Kidney (tissue), 14 donors: ENCODE results near the gene KCNT1. TPM values are rescaled to one million over a fixed set of nuclear protein-coding genes. Genes with fewer than 3 reads are reported as not detected.

ENCODE experiments used
- DNase-seq, 5 donors: peaks; one replicate each; pipeline ENCODE4 v3.0.0-alpha.2; 2013 to 2020
- FAIRE-seq: peaks from 2 replicates; lab custom pipeline; 2012; peaks lifted over from hg19 to GRCh38; lab: Jason Lieb, UNC
- H3K27ac ChIP-seq, 2 donors: one replicate each; pipeline ENCODE4 v1.7.0; 2013; ENCODE audit warnings: low read depth in 2 of 2, low read length in 2 of 2, inconsistent platforms in 1 of 2
- H3K27me3 ChIP-seq: one replicate; pipeline ENCODE4 v1.7.1; 2013; ENCODE audit warnings: low read length, inconsistent platforms; ENCODE audit not compliant: control insufficient read depth, insufficient read depth
- H3K36me3 ChIP-seq, 3 donors: one replicate each; pipeline versions ENCODE4 v1.7.0 to v1.7.1; 2013; ENCODE audit warnings: low read length in 3 of 3, control low read depth in 1 of 3, inconsistent platforms in 1 of 3; ENCODE audit not compliant: insufficient read depth in 3 of 3, control insufficient read depth in 2 of 3
- H3K4me1 ChIP-seq, 3 donors: one replicate each; pipeline versions ENCODE4 v1.7.0 to v1.7.1; 2013; ENCODE audit warnings: low read length in 3 of 3, inconsistent platforms in 1 of 3, low read depth in 1 of 3; ENCODE audit not compliant: control insufficient read depth in 2 of 3, insufficient read depth in 2 of 3
- H3K4me3 ChIP-seq, 3 donors: one replicate each; pipeline versions ENCODE4 v1.7.0 to v1.8.1; 2013; ENCODE audit warnings: low read length in 3 of 3, control low read depth in 1 of 3, inconsistent platforms in 1 of 3
- H3K9ac ChIP-seq, 3 donors: one replicate each; pipeline versions ENCODE4 v1.7.0 to v1.7.1; 2013; ENCODE audit warnings: low read length in 3 of 3, control low read depth in 1 of 3, inconsistent platforms in 1 of 3
- H3K9me3 ChIP-seq, 3 donors: one replicate each; pipeline versions ENCODE4 v1.7.0 to v1.7.1; 2013; ENCODE audit warnings: low read length in 3 of 3, control low read depth in 1 of 3, inconsistent platforms in 1 of 3; ENCODE audit not compliant: control insufficient read depth in 2 of 3, insufficient read depth in 1 of 3
- intact Hi-C: fragments of 100-400 bp; cut with DNase I; formaldehyde crosslinking; loops from one replicate; pipeline ENCODE4 v1.11.1; 2022
- polyA plus RNA-seq: library from polyadenylated mRNA; stranded (reverse); fragments of 350-450 nt; fragmentation: Illumina TruSeq; extraction: RNeasy Lipid Tissue Mini Kit (QIAGEN cat#74804); gene quantifications from one replicate; pipeline ENCODE4 v1.2.3, GENCODE V29; 2014; ENCODE audit warnings: low read depth, low replicate concordance; ENCODE audit not compliant: insufficient read depth
- total RNA-seq: library from RNA; stranded (reverse); fragmentation: NEBNext Ultra II Directional; extraction: Animal tissue kit (Norgen Biotek cat#: 25700); gene quantifications from one replicate; pipeline ENCODE4 v1.2.1, GENCODE V29; 2021
- TF ChIP-seq, protein P1 (sequence below): IDR thresholded peaks from 3 replicates; pipeline ENCODE4 v1.5.1; 2012; ENCODE audit warnings: mild to moderate bottlenecking, moderate library complexity, borderline replicate concordance; ENCODE audit not compliant: insufficient read depth; ENCODE audit errors: extremely low read depth
- donor health status: control.
- donor health status: control.
- donor health status: control.
- donor health status: control.
- donor health status: control.
- donor health status: DM: yes; HTN: yes; CAD: no.
- donor health status: Normal renal cell carcinoma (clear cell type).

Gene KCNT1
- total and polyA plus RNA-seq, 2 donors from 2014 or later = 0.15 TPM; not detected in 1

- no peaks in the 10 kb centered on the region for H3K36me3 ChIP-seq
- intact Hi-C loops = no loop called here
- H3K4me1 ChIP-seq = no peaks in the 10 kb centered on the region
- DNase-seq (peak in 2 of 5 donors; percentile 38 to 53), FAIRE-seq (no peak)
- TF ChIP-seq, protein P1, sequence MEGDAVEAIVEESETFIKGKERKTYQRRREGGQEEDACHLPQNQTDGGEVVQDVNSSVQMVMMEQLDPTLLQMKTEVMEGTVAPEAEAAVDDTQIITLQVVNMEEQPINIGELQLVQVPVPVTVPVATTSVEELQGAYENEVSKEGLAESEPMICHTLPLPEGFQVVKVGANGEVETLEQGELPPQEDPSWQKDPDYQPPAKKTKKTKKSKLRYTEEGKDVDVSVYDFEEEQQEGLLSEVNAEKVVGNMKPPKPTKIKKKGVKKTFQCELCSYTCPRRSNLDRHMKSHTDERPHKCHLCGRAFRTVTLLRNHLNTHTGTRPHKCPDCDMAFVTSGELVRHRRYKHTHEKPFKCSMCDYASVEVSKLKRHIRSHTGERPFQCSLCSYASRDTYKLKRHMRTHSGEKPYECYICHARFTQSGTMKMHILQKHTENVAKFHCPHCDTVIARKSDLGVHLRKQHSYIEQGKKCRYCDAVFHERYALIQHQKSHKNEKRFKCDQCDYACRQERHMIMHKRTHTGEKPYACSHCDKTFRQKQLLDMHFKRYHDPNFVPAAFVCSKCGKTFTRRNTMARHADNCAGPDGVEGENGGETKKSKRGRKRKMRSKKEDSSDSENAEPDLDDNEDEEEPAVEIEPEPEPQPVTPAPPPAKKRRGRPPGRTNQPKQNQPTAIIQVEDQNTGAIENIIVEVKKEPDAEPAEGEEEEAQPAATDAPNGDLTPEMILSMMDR = no peak
- H3K9me3 ChIP-seq = no peaks in the 10 kb centered on the region
- H3K4me3 ChIP-seq = no peak within 1 kb of the TSS
- no peaks in the 10 kb centered on the region for H3K27me3 ChIP-seq
- no peak within 1 kb of the TSS for H3K27ac ChIP-seq
- no peak within 1 kb of the TSS for H3K9ac ChIP-seq
Observed at GRCh38 chr9:135662758-135663450, 39.1 kb upstream of the KCNT1 start, which contains the start of gene LCN9. Gene LCN9 (plus strand): TSS chr9:135663309. CDS start chr9:135663322, 13 bp downstream.

- FAIRE-seq (no peak), DNase-seq (peak in 1 of 5 donors; percentile 45)
- intact Hi-C loops = no loop called here
- Histone ChIP-seq H3K9ac (no peak overlapping the region), H3K36me3 (no peaks in the 10 kb centered on the region), H3K4me3 (no peak overlapping the region), H3K4me1 (no peaks in the 10 kb centered on the region), H3K9me3 (no peaks in the 10 kb centered on the region), H3K27me3 (no peaks in the 10 kb centered on the region), H3K27ac (no peak overlapping the region)
- TF ChIP-seq, protein P1 = no peak
Observed at GRCh38 chr9:135663451-135663770, 38.6 kb upstream of the KCNT1 start.

GRCh38 chr9:135663857-135664256, 38.1 kb upstream of the KCNT1 start:
- Histone ChIP-seq H3K27ac (no peak overlapping the region), H3K9ac (no peak overlapping the region), H3K27me3 (no peaks in the 10 kb centered on the region), H3K4me1 (no peaks in the 10 kb centered on the region), H3K36me3 (no peaks in the 10 kb centered on the region), H3K4me3 (no peak overlapping the region), H3K9me3 (no peaks in the 10 kb centered on the region)
- TF ChIP-seq, protein P1 = no peak
- DNase-seq = peak in 1 of 5 donors; percentile 51
- no peak for FAIRE-seq
- intact Hi-C loops = no loop called here
